Stimulated activated CD8-positive, alpha-beta memory T cell treated with anti-CD3 and anti-CD28 coated beads, Interleukin-2, amount 100 ng/mL, for 48 hours (primary cell): ENCODE data around the gene ADGRB2.

ENCODE experiments used
- DNase-seq, 2 donors: peaks; one replicate each; pipeline ENCODE4 v3.0.0-alpha.2; 2020; ENCODE audit warnings: low read depth in 2 of 2

ADGRB2 gene

DNA sequence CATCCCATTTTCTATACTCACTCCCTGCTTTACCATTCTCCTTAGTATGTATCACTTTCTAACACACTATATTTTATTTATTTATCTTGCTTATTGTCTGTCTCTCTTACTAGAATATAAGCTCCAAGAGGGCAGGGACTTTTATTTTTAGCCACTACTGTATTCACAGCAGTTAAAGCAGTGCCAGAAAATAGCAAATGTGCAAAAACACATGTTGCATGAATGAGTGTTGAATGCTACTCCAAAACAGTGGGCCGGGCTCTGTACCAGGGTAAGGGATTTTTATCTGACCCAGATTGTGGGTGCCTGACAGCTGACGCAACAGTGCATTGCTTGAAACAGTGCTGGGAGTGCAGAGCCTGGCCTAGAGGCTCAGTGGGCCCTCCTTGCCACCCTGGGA lies 85.0 kb downstream of the ADGRB2 start:
- no peak for DNase-seq

GRCh38 chr1:31678681-31679080 lies 85.5 kb downstream of the ADGRB2 start:
- no peak for DNase-seq

DNA sequence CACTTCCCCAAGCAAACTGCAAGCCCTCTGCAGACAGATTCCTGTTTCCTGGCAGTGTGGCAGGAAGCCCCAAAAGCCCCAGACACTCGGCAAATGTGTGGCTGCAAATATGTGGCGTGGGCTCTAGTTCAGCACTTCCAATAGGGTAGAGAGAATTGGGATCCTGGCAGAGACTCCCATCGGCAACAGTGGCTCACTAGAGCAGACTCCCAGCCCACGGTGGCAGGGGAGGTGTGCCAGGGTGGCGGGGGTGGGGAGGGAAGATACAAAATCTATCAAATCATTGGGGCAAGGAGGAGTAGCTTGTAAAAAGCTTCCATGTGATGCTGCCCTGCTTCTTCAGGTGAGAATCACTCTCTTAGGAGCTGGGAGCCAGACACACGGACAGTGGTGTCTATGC lies 86.2 kb downstream of the ADGRB2 start:
- DNase-seq: no peak

DNA sequence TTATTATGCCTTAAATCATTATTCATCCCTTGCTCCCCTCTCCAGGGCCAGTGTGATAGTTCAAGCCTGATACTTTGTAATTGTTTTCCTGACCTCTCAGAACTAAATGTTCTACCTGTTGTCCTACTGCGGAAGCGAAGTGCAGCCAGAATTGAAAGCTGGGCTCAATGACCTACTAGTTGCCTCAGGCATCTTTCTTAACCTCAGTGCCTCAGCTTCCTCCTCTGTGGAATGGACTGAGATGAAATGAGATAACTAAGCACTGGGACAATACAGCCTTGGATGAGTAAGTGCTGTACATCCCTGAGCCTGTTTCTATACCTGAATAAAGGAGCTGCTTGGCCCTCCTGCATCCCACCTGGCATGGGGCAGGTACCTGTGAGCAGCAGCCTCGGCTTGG lies 86.7 kb downstream of the ADGRB2 start:
- DNase-seq: no peak
